Tibial nerve (tissue), 3 donors: ENCODE results near the gene ETV6.

ENCODE experiments used
- CTCF ChIP-seq, 5 experiments: fragments of 200-600 bp in 3 of 5; fragments of 450-650 bp in 2 of 5; sonication (generic) in 3 of 5; IDR thresholded peaks; one replicate each; pipeline ENCODE4 v1.5.1; 2016 to 2019; ENCODE audit warnings: antibody characterized with exemption in 5 of 5, mild to moderate bottlenecking in 3 of 5, moderate library complexity in 2 of 5
- POLR2A ChIP-seq, 2 donors: fragments of 450-650 bp; IDR thresholded peaks; one replicate each; pipeline ENCODE4 v1.6.1; 2017; ENCODE audit warnings: antibody characterized with exemption in 2 of 2, mild to moderate bottlenecking in 2 of 2, moderate library complexity in 2 of 2

DNA sequence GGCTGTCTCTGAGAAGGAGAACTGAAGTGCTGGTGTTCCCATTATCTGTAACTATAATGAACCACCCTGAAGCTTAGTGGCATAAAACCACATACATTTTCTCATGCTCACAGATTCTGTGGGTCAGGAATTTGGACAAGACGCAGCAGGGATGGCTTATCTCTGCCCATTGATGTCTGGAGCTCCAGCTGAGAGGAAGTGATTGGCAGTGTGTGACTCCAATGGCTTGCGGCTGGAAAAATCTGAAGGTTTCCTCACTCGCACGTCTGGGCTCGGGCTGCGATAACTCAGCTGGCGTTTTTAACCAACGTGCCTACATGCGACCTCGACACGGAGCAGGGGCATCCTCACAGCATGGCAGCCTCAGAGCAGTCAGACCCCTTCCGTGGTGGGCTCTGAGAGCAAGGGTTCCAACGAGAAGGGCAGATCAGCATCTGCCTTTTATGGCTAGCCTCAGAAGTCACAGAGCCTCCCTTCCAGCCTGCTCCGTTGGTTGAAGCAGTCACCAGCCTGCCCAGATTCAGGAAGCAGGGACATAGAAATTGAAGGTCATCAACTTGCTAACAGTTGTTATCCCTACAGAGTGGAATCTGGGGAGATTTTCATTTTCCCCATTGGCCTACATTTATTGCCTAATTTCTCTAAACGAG is 277.9 kb downstream of the ETV6 start:
- TF ChIP-seq CTCF (IDR thresholded peaks at IDR 0.05), result no peak
- TF ChIP-seq POLR2A (IDR thresholded peaks at IDR 0.05), result no peak
